CD4-positive, alpha-beta T cell treated with Interleukin-17A for 1 hour (primary cell): ENCODE measurements around the gene NPBWR2.
A peak's percentile ranks its signal among the peaks of the same experiment; 100 is the strongest.

Source experiments
- DNase-seq: peaks from one replicate; pipeline ENCODE4 v3.0.0-alpha.2; 2020

Gene NPBWR2

GRCh38 chr20:64083378-64083803, 24.0 kb downstream of the NPBWR2 start:
- peak; percentile 76 for DNase-seq

- no peak for DNase-seq
These were observed 24.5 kb downstream of the NPBWR2 start for GRCh38 chr20:64082820-64083377.

GRCh38 chr20:64082126-64082731, 25.1 kb downstream of the NPBWR2 start:
- DNase-seq = no peak

- no peak for DNase-seq
These were observed 25.8 kb downstream of the NPBWR2 start for GRCh38 chr20:64081624-64081964.

GRCh38 chr20:64080813-64081623, 26.3 kb downstream of the NPBWR2 start:
- no peak for DNase-seq

GRCh38 chr20:64080013-64080812, 27.2 kb downstream of the NPBWR2 start, which contains the start of gene OPRL1:
Gene OPRL1, plus strand, starts transcription at chr20:64080082. Its CDS starts 12,639 bp downstream, at chr20:64092721.
- DNase-seq = peak; percentile 62

- DNase-seq = peak; percentile 78
These were observed 27.9 kb downstream of the NPBWR2 start, which contains the start of gene RGS19 for GRCh38 chr20:64079273-64080012. Gene RGS19, minus strand, starts transcription at chr20:64079518. Its CDS starts 2,632 bp downstream, at chr20:64076886.

- no peak for DNase-seq
These were observed 28.5 kb downstream of the NPBWR2 start for GRCh38 chr20:64078934-64079272.

- DNase-seq = peak; percentile 67
These were observed 29.4 kb downstream of the NPBWR2 start for GRCh38 chr20:64077876-64078551.

- DNase-seq = no peak
These were observed 29.9 kb downstream of the NPBWR2 start for GRCh38 chr20:64077541-64077875.

- DNase-seq = peak; percentile 41
These were observed 30.3 kb downstream of the NPBWR2 start for GRCh38 chr20:64077094-64077493.

GRCh38 chr20:64076061-64076997, 31.0 kb downstream of the NPBWR2 start:
- DNase-seq = no peak

- no peak for DNase-seq
These were observed 31.8 kb downstream of the NPBWR2 start for GRCh38 chr20:64075556-64075955.

GRCh38 chr20:64074963-64075362, 32.4 kb downstream of the NPBWR2 start:
- no peak for DNase-seq

GRCh38 chr20:64074184-64074789, 33.1 kb downstream of the NPBWR2 start:
- no peak for DNase-seq

GRCh38 chr20:64073476-64074183, 33.7 kb downstream of the NPBWR2 start:
- no peak for DNase-seq

- no peak for DNase-seq
These were observed 34.8 kb downstream of the NPBWR2 start for GRCh38 chr20:64072498-64073063.

GRCh38 chr20:64071341-64072332, 35.7 kb downstream of the NPBWR2 start:
- DNase-seq = no peak
